GM19372 (cell line): ENCODE results near the gene C19orf53.
"Not testable (repeated sequence)": the region's sequence is repeated elsewhere in the genome, so short reads cannot be mapped to it uniquely, and the experiment has no call there.

ENCODE experiments used
- ATAC-seq: cut with Tn5 transposase; IDR thresholded peaks from one replicate; pipeline ENCODE4 v1.9.1; 2021; ENCODE audit warnings: mild to moderate bottlenecking, low read depth, moderate library complexity; ENCODE audit not compliant: unreplicated experiment

C19orf53 gene

DNA sequence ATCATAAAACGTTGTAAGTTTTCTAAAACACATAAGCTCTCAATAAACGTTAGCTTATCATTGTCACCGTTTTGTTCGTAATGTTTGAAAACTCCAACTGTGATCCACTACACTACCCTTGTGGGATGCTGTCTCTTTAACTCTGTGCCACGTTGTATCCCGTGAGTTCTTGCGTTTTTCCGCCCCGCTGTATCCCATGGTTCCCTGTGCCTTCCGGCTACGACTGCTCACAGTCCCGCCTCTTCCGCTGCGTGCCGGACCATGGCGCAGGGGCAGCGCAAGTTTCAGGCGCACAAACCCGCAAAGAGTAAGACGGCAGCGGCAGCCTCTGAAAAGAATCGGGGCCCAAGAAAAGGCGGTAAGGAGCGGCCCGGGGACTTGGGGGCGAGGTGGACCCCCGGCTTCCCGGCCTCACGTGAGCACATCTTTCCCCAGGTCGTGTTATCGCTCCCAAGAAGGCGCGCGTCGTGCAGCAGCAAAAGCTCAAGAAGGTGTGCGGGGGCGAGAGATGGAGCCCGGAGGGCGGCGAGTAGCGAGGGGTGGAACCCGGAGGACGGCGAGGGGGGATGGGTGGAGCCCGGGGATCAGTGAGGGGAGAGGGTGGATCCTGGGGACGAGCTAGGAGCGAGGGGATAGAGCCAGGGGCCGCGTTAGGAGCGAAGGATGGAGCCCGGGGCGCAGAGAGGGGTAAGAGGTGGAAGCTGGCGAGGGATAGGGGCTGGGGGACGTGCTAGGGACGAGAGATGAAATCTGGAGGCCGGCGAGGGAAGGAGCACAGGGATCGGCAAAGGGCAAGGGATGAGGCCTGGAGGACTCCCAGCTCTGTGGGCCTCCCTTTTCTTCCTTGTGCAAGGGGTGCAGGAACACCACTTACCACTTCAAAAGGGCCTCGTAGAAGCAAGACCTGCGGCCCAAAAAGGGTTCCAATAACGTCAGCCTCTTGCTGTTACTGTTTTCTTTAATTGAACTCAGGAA is at the start of gene C19orf53:
Gene C19orf53 (plus strand): TSS at position 240 of the 975 bp plus-strand sequence. CDS start 22 bp downstream, at position 262.
- peak; percentile 97 for ATAC-seq

DNA sequence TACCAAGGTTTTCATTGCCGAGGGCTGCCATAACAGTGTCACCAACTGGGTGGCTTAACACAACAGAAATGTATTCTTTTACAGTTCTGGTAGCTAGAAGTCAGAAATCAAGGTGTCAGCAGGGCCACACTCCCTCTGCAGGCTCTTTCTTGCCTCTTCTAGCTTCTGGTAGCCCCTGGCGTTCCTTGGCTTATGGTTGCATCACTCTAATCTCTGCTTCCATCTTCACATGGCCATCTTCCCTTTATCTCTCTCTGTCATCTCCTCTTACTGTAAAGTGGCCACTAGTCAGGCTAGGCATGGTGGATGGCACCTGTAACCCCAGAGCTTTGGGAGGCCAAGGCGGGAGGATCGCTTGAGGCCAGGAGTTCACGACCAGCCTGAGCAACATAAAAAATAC is 47.9 kb upstream of the C19orf53 start:
- ATAC-seq, result no peak

DNA sequence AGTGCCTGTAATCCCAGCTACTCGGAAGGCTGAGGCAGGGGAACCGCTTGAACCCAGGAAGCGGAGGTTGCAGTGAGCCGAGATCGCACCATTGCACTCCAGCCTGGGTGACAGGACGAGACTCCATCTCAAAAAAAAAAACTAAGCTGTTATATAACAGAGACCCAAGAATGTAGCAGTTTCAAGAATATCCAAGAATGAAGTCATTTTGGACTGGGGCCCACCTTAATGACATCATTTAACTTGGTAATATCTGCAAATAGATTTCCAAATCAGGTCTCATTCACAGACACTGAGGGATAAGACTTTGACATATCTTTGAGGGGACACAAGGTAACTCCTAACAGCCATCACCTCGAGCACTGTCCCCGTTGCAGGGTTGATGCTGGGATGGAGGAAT is 46.5 kb upstream of the C19orf53 start:
- no peak for ATAC-seq

DNA sequence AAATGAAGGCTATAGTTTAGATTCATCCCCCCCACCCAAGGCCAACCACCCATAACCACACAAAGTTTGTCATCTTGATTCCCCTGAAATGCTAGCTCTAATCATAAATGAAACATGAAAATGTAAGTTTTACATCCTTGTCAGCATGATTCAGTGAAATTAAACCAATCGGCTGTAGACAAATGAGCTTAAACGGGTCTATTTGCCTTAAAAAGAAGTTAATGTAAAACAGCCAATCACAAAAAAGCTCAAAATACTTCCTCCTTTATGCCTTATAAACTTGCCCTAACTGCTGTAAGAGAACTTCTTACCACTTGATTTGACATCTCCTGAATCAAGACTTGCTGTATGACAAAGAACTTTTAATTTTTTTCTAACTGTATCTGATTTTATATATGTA is 44.4 kb upstream of the C19orf53 start:
- ATAC-seq, result no peak

DNA sequence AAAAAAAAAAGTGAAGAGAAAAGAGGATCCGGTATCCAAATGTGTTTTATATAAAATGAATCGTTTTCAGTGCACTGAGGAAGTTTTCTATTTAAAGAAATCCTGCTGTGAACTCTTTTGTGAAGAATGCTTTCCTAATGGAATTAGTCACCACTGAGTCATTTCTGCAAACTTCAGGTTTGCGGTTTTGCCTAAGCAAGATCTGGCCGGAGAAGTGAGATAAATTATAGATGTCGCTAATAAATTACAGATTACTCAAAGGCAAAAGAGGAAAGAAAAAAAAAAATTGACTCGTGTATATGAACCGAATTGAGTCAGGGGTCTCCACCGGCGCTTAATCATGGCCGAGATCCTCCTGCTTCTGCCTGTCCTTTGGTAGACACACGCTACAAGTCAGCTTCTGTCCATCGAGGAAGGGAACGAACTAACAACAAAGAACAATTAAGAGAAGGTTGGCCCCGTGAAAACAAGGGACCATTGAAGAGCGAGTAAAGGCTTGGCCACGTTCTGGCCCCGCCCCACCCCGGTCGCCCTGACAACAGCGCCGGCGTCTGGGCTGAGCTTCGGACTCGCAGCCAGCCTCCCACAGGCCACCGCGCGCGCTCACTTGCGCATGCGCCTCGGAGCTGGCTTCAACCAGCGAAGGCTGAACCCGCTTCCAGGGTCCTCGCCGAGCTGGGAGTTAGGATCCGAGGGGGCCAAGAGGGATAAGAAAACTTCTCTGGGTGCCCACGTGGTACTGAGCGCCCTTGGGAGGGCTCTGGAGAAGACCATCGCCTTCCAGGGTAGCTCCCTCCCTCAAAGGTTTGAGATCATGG is 42.9 kb upstream of the C19orf53 start:
- peak; percentile 97 for ATAC-seq

DNA sequence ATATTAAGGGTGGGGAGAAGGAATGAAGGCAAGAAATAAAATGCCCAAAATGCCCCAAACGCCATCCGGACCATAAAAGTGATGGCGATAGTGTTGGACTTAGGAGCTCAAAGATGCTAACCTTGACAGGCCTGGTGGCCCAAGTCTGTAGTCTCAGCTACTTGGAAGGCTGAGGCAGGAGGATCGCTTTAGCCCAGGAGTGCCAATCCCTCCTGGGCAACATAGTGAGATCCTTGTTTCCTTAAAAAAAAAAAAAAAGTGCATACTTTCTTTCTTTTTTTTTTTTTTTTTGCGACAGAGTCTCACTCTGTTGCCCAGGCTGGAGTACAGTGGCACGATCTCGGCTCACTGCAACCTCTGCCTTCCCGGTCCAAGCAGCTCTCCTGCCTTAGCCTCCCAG is 41.9 kb upstream of the C19orf53 start:
- ATAC-seq, result no peak

DNA sequence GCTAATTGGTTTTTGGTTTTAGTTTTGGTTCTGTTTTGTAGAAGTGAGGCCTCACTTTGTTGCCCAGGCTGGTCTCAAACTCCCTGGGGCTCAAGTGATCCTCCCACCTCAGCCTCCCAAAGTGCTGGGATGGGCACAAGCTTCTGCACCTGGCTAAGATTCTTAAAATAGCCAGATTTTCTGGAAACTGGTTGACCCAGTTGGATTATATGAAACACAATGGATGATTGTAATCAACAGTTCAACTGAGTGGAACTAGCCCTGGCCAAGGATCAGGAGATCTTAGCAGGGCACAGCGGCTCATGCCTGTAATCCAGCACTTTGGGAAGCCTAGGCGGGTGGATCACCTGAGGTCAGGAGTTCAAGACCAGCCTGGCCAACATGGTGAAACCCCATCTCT is 39.5 kb upstream of the C19orf53 start:
- no peak for ATAC-seq

DNA sequence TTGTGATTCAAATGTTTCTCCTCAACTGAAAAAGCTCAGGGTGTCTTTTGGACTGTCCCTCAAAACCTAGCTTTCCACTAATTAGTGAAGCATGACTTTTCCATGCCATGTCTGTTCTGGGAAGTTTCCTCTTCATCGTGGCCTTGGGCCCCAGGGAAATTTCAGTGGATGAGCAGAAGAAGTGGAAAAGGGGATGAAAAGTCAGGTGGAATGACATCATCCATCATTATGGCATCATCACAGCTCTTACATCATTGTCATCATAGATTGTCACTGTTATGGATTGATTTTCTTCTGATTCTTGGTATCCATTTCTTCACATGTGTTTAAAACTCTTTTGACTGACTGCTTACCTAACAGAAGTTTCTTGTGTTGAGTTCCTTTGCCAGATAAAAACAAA is 36.2 kb upstream of the C19orf53 start:
- ATAC-seq, result no peak

DNA sequence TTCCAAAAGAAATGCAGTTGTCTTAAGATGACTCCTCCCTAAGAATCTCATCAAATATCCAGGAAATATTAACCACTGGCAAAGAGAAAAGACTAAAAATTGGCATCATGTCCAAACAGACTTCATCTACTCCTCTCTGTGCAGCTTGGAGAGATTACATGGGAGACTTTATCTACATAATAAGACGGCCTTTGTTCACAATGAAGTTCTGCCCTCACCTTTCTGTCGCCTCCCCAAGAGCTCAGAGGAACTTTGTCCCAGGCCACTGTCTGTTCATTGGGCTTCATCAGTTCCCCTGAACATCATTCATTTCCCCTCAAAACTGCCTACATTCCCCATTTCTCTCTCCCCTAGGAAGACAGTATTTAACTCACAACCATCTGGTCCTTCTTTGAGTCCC is 32.4 kb upstream of the C19orf53 start:
- no peak for ATAC-seq

DNA sequence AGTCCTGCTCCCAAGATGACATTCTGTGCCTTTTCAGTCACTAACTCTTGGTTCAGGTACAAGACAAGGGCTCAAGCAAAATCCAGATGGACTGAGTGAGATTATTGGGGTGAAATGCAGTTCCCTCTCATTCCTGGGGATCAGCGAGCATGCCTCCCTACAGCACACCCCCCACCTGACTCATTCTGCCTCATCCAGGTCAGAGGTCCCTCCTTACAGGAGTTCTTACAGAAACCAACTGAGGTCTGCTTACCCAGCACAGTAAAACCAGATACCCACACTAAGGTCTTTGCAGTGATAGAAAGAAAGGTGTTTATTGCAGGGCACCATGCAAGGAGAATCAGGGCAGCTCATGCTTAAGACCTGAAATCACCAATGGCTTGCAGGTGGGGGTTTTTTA is 31.5 kb upstream of the C19orf53 start:
- ATAC-seq, result no peak

DNA sequence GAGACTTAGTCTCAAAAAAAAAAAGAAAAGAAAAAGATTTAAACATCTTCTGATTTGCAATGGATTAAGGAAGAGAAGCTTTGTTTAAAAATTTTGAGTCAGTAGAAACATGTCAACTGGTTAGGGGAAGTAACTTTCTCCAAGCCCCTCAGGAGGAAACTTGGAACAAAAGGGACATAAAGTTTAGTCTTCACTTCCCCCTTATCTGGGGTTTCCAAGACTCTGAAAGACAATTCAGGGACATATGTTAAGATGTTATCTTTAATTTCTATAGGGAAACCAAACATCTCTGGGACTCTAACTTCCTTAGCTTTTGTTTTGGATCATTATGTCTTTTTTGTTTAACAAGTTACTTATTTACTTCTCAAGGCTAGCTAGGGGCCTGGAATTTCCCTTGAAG is 30.1 kb upstream of the C19orf53 start:
- ATAC-seq, result no peak

DNA sequence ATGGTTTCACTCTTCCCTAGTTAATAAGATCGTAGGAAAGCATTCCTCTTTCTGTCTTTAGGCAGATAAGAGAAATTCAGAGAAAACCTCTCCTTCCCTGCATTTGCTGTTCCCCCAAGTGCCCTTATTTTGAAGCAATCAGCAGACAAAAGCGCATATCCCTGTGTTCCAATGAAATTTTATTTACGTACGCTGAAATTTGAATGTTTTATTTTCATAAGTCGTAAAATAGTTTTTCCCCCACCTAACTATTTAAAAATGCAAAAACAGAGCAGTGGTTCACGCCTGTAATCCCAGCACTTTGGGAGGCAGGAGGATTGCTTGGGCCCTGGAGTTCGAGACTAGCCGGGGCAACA is 27.2 kb upstream of the C19orf53 start:
- no peak for ATAC-seq

DNA sequence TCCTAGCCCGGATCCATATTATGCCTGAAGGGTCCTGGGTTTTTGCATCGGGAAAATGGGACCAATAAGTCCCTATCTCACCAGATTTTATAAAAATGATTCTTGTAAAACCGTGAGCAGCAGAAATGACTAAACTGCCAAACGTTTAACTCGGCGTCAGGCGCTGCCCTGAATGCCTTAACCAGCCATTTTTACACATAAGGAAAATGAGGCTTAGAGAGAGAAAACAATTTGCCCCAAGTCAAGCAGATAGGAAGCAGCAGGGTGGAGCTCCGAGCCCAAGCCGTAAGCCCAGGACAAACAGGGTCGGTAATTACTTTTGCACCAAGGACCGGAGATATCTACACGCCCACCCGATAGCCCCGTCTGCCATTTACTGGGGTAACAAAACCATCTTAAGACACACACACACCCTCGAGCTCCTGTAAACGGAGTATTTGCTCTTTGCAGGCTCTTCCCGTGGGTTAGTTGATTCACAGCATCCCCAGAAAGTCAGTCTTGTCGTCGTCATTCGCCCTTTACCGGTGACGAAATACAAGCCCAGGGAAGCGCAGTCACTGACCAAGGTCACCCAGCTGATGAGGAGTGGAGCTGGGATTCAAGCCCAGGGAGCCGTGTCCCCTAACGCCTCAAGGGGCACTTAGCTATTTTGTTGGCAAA is 26.0 kb upstream of the C19orf53 start:
- ATAC-seq, result no peak

DNA sequence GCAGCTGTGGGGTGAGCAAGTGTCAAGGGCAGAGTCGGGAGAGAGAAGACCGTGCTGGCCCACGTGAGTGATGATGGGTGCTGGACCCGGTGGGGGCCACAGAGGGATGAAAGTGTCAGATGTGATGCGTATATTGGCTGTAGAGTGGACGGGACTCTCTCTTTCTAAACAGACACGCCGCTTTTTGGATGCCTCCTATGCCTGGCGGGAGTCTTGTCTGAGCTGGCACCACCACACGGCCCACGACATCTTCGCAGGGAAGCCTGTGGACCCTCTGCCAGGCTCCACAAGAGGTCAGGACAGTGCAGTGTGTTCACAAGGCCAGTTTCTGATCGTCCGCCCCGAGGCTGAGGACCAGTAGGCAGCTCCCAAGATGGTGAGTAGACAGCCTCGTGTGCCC is 22.8 kb upstream of the C19orf53 start:
- ATAC-seq, result no peak

DNA sequence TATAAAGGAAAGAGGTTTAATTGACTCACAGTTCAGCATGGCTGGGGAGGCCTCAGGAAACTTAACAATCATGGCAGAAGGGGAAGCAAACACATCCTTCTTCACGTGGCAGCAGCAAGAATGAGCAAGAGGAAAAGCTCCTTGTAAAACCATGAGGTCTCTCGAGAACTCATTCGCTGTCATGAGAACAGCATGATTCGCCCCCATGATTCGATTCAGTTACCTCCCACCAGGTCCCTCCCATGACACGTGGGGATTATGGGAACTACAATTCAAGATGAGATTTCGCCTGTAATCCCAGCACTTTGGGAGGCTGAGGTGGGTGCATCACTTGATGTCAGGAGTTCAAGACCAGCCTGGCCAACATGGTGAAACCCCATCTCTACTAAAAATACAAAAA is 20.6 kb upstream of the C19orf53 start:
- ATAC-seq, result not testable (repeated sequence)

DNA sequence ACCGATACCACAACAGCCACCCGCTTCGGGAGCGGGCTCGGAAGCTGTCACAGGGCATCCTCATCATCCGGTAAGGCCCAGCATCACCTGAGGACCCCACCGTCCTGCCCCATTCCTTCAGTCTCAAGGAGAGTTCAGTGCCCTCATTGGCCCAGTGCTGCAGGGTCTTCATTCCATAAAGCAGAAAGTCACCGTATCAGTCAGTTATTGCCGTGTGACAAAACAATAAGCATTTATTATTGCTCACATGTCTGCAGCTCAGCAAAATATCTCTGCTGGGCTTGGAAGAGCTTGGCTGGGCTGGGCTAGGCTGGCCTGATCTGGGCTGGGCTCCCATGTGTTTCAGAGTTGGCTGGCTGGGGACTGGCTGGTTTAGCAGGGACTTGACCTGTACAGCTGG is 18.0 kb upstream of the C19orf53 start:
- ATAC-seq, result no peak

DNA sequence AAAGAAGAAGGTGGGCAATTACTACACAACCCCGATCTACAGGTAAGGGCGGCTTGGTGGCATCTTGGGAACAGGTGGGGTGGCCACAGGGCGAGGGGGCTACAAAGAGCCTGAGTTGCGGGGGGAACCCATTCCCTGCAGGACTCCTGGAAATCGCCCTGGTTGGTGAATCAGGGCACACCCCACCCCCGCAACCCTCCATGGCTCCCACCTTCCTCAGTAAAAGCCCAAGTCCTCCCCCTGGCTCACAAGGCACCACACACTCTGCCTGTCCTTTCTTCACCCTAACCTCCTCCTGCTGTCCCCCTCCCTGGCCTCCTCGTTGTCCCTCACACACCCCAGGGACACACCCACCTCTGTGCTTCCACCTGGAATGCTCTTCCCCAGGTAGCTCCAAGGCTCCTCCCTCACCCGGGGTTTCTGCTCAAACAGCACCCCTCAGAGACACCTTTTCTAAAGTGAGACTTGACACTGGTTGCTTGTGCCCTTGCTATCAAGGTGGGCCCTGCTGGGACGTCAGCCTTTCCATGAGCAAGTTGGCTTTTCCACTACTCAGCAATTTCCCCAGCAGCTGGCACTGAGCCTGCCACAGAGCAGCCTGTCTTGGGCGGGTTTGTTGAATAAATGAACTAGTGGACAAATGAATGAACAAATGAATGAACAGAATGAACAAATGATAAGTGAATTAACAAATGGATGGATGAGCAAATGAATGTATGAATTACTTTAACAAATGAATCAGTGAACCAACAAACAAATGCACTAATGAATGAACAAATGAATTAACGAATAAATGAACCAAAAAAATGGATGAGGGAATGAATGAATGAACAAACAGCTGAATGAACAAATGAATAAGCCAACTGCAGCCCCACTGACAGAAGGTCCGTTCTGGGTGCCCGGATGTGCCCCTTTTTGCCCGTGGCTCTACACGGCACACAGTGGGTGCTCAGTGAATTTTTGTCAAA is 16.2 kb upstream of the C19orf53 start:
- ATAC-seq, result no peak

DNA sequence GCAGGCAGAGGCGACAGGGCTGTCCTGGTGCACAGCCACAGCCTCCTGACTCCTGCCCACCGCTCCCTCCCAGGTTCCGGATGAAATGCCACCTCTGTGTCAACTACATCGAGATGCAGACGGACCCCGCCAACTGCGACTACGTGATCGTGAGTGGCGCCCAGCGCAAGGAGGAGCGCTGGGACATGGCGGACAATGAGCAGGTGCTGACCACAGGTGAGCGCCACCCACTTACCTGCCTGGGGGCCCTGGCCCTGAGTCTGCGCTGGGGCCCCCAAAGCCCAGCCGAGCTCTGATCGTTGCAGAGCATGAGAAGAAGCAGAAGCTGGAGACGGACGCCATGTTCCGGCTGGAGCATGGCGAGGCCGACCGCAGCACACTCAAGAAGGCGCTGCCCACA is 15.5 kb upstream of the C19orf53 start:
- ATAC-seq, result no peak

DNA sequence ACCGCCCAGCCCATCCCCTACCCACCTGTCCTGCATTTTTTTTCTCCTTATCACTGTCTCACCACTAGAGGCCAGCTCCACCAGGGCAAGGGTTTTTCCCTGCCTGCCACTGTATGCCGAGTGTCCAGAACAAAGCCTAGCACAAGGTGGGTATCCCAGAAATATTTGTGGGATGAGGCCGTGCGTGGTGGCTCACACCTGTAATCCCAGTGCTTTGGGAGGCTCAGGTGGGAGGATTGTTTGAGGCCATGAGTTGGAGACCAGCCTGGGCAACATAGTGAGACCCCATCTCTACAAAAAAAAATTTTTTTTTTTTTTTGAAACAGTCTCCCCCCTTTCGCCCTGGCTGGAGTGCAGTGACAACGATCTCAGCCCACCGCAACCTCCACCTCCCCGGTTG is 12.8 kb upstream of the C19orf53 start:
- ATAC-seq, result no peak

DNA sequence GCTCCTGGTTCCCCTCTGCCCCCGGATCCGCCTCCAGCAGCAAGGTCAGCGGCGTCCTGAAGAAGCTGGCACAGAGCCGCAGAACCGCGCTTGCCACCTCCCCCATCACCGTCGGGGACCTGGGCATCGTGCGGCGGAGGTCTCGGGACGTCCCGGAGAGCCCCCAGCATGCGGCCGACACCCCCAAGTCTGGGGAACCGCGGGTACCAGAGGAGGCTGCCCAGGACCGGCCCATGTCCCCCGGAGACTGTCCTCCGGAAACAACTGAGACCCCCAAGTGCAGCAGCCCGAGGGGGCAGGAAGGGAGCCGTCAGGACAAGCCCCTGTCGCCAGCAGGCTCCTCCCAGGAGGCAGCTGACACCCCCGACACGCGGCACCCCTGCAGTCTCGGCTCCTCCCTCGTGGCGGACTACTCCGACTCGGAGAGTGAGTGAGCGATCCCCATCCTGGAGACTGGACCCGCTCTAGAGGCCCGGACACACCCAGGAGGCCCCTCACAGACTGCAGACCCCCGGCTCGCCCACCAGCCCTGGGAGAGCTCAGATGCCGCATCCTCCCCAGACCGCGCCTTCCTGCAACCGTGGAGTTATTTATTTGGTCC is 11.5 kb upstream of the C19orf53 start:
- ATAC-seq, result no peak
